Colonic mucosa (tissue), 4 donors: ENCODE results near the gene PPP2R5D. TPM values are rescaled to one million over a fixed set of nuclear protein-coding genes. Genes with fewer than 3 reads are reported as not detected.
A peak's percentile ranks its signal among the peaks of the same experiment; 100 is the strongest.

ENCODE experiments used
- DNase-seq: peaks from one replicate; pipeline ENCODE4 v3.0.0-alpha.2; 2020
- H3K27ac ChIP-seq: fragments of 200-600 bp; one replicate; pipeline ENCODE4 v1.8.0; 2021
- H3K27me3 ChIP-seq: fragments of 200-600 bp; one replicate; pipeline ENCODE4 v1.8.0; 2021
- H3K36me3 ChIP-seq: fragments of 200-600 bp; one replicate; pipeline ENCODE4 v1.8.0; 2021
- H3K4me1 ChIP-seq: fragments of 200-600 bp; one replicate; pipeline ENCODE4 v1.8.0; 2021; ENCODE audit warnings: mild to moderate bottlenecking
- H3K4me3 ChIP-seq: fragments of 200-600 bp; one replicate; pipeline ENCODE4 v1.8.0; 2021
- H3K9ac ChIP-seq, 2 donors: one replicate each; pipeline ENCODE4 v1.7.0; 2013; ENCODE audit warnings: control low read depth in 2 of 2, low read depth in 2 of 2, low read length in 2 of 2
- H3K9me3 ChIP-seq: fragments of 200-600 bp; one replicate; pipeline ENCODE4 v1.8.0; 2021
- CTCF ChIP-seq: fragments of 200-600 bp; IDR thresholded peaks from one replicate; pipeline ENCODE4 v1.8.0; 2022; ENCODE audit warnings: antibody characterized with exemption, mild to moderate bottlenecking
- intact Hi-C: fragments of 100-400 bp; cut with DNase I; formaldehyde crosslinking; loops from one replicate; pipeline ENCODE4 v1.14.1; 2022
- total RNA-seq, 2 donors: library from RNA; stranded (reverse); fragmentation: NEBNext Ultra II Directional in 1 of 2; extraction: Animal tissue kit (Norgen Biotek cat#: 25700) in 1 of 2; gene quantifications; one replicate each; pipeline ENCODE4 v1.2.1, GENCODE V29; 2021
- donor health status: healthy.
- donor health status: DM: no; HTN: no; CAD: no.
- donor health status: DM: no; HTN: no; CAD: no.

PPP2R5D gene
- total RNA-seq, result 10 to 100 TPM; 38.5 to 49.7 TPM

- H3K36me3 ChIP-seq, result no peaks in the 10 kb centered on the region
- peak within 1 kb of the TSS; percentile 85 for H3K27ac ChIP-seq
- peak within 1 kb of the TSS; percentile 77 for H3K4me3 ChIP-seq
- H3K9me3 ChIP-seq, result no peaks in the 10 kb centered on the region
- no peaks in the 10 kb centered on the region for H3K27me3 ChIP-seq
- intact Hi-C loops, result no loop called here
- peaks cover 18% of the 10 kb centered on the region for H3K4me1 ChIP-seq
- peak within 1 kb of the TSS; percentile 86 to 90 for H3K9ac ChIP-seq
- TF ChIP-seq CTCF, result no peak
- peak; percentile 98 for DNase-seq
These were observed at the start of gene PPP2R5D for GRCh38 chr6:42984001-42984923. Gene PPP2R5D, plus strand, starts transcription at chr6:42984570. Its CDS starts 108 bp downstream, at chr6:42984678.

GRCh38 chr6:42935322-42935721 is 49.0 kb upstream of the PPP2R5D start:
- H3K4me3 ChIP-seq, result no peak overlapping the region
- H3K9me3 ChIP-seq, result no peaks in the 10 kb centered on the region
- H3K36me3 ChIP-seq, result peaks cover 14% of the 10 kb centered on the region
- no peaks in the 10 kb centered on the region for H3K27me3 ChIP-seq
- peaks cover 6% of the 10 kb centered on the region for H3K4me1 ChIP-seq
- H3K27ac ChIP-seq, result no peak overlapping the region
- DNase-seq, result no peak
- intact Hi-C loops, result no loop called here
- TF ChIP-seq CTCF, result no peak
- H3K9ac ChIP-seq, result no peak overlapping the region

- H3K27me3 ChIP-seq, result no peaks in the 10 kb centered on the region
- intact Hi-C loops, result no loop called here
- H3K4me1 ChIP-seq, result no peaks in the 10 kb centered on the region
- DNase-seq, result no peak
- H3K27ac ChIP-seq, result no peak overlapping the region
- H3K36me3 ChIP-seq, result peaks cover 14% of the 10 kb centered on the region
- TF ChIP-seq CTCF, result no peak
- no peak overlapping the region for H3K4me3 ChIP-seq
- H3K9me3 ChIP-seq, result no peaks in the 10 kb centered on the region
- H3K9ac ChIP-seq, result no peak overlapping the region
These were observed 48.0 kb upstream of the PPP2R5D start for GRCh38 chr6:42936398-42936797.

GRCh38 chr6:42937548-42938427 is 46.6 kb upstream of the PPP2R5D start:
- no peak for DNase-seq
- no peaks in the 10 kb centered on the region for H3K9me3 ChIP-seq
- H3K36me3 ChIP-seq, result peaks cover 14% of the 10 kb centered on the region
- no peak overlapping the region for H3K9ac ChIP-seq
- no peaks in the 10 kb centered on the region for H3K27me3 ChIP-seq
- H3K27ac ChIP-seq, result no peak overlapping the region
- H3K4me1 ChIP-seq, result no peaks in the 10 kb centered on the region
- intact Hi-C loops, result no loop called here
- no peak for TF ChIP-seq CTCF
- no peak overlapping the region for H3K4me3 ChIP-seq

GRCh38 chr6:42938428-42938796 is 46.0 kb upstream of the PPP2R5D start:
- Histone ChIP-seq H3K27me3 (no peaks in the 10 kb centered on the region), H3K36me3 (peaks cover 14% of the 10 kb centered on the region), H3K9ac (no peak overlapping the region), H3K9me3 (no peaks in the 10 kb centered on the region), H3K4me3 (no peak overlapping the region), H3K27ac (no peak overlapping the region), H3K4me1 (no peaks in the 10 kb centered on the region)
- DNase-seq, result no peak
- intact Hi-C loops, result no loop called here
- TF ChIP-seq CTCF, result no peak
